CD4-positive, alpha-beta memory T cell (primary cell): ENCODE data around the gene MFAP4. TPM values are rescaled to one million over a fixed set of nuclear protein-coding genes. Genes with fewer than 3 reads are reported as not detected.
A peak's percentile ranks its signal among the peaks of the same experiment; 100 is the strongest.

Experiments used
- CTCF ChIA-PET: fragments of 350-600 bp; sonication (Branson Sonifier 250); formaldehyde crosslinking; loops from one replicate; lab custom pipeline; 2021; ENCODE audit warnings: inconsistent platforms; ENCODE audit not compliant: partially characterized antibody; lab: Charles Lee
- POLR2A ChIA-PET: fragments of 350-600 bp; sonication (Branson Sonifier 250); formaldehyde crosslinking; loops from one replicate; lab custom pipeline; 2021; ENCODE audit not compliant: partially characterized antibody; lab: Charles Lee
- DNase-seq, 5 donors: peaks; one replicate each; pipeline versions ENCODE4 v3.0.0 to v3.0.0-alpha.2; 2020 to 2022; ENCODE audit warnings: mixed read lengths in 1 of 5
- H3K27ac ChIP-seq: one replicate; pipeline ENCODE4 v1.7.0; 2013; ENCODE audit warnings: low read depth, low read length
- H3K27me3 ChIP-seq: 2 replicates; pipeline ENCODE4 v1.7.0; 2013; ENCODE audit warnings: mild to moderate bottlenecking, low read length, moderate library complexity; ENCODE audit not compliant: insufficient read depth
- H3K36me3 ChIP-seq: 2 replicates; pipeline ENCODE4 v1.7.0; 2013; ENCODE audit warnings: mild to moderate bottlenecking, low read length, moderate library complexity; ENCODE audit not compliant: insufficient read depth
- H3K4me1 ChIP-seq: 2 replicates; pipeline ENCODE4 v1.7.0; 2013; ENCODE audit warnings: mild to moderate bottlenecking, low read length, moderate library complexity; ENCODE audit not compliant: insufficient read depth
- H3K4me3 ChIP-seq, 2 donors: one replicate each; pipeline ENCODE4 v1.7.0; 2013; ENCODE audit warnings: low read length in 2 of 2, mild to moderate bottlenecking in 1 of 2
- H3K9me3 ChIP-seq, 2 donors: one replicate each; pipeline ENCODE4 v1.7.0; 2013; ENCODE audit warnings: low read length in 2 of 2, control low read depth in 1 of 2; ENCODE audit not compliant: control insufficient read depth in 1 of 2
- H3K27ac Mint-ChIP-seq, 7 donors: one replicate each; pipeline ENCODE4 v1.8.0; 2020 to 2021; ENCODE audit warnings: mixed read lengths in 7 of 7, mild to moderate bottlenecking in 6 of 7, inconsistent platforms in 3 of 7, moderate library complexity in 3 of 7
- H3K27me3 Mint-ChIP-seq, 2 donors: one replicate each; pipeline ENCODE4 v1.8.0; 2020 to 2021; ENCODE audit warnings: mixed read lengths in 2 of 2
- H3K36me3 Mint-ChIP-seq, 2 donors: one replicate each; pipeline ENCODE4 v1.8.0; 2020 to 2021; ENCODE audit warnings: mixed read lengths in 2 of 2, inconsistent platforms in 1 of 2, mild to moderate bottlenecking in 1 of 2
- H3K4me1 Mint-ChIP-seq, 4 donors: one replicate each; pipeline ENCODE4 v1.8.0; 2020 to 2021; ENCODE audit warnings: mixed read lengths in 4 of 4, mild to moderate bottlenecking in 1 of 4
- H3K4me3 Mint-ChIP-seq, 8 donors: one replicate each; pipeline ENCODE4 v1.8.0; 2020 to 2021; ENCODE audit warnings: mixed read lengths in 8 of 8, mild to moderate bottlenecking in 7 of 8, moderate library complexity in 6 of 8, inconsistent platforms in 3 of 8
- H3K9me3 Mint-ChIP-seq, 8 donors: one replicate each; pipeline ENCODE4 v1.8.0; 2020 to 2021; ENCODE audit warnings: mixed read lengths in 8 of 8, mild to moderate bottlenecking in 5 of 8, inconsistent platforms in 3 of 8, moderate library complexity in 1 of 8
- intact Hi-C: fragments of 100-400 bp; cut with micrococcal nuclease; formaldehyde crosslinking; loops from one replicate; pipeline ENCODE4 v1.15.1; 2023
- polyA plus RNA-seq, 2 donors: library from polyadenylated mRNA; unstranded; fragments of 300-500 nt; fragmentation: Illumina TruSeq; gene quantifications; one replicate each; pipeline ENCODE4 v1.2.3, GENCODE V29; 2021
- total RNA-seq, 2 experiments: library from RNA; stranded (reverse); gene quantifications; one replicate each; pipeline ENCODE4 v1.2.3, GENCODE V29; 2021

The MFAP4 gene
- total and polyA plus RNA-seq, 4 experiments from 2014 or later = not detected

DNA sequence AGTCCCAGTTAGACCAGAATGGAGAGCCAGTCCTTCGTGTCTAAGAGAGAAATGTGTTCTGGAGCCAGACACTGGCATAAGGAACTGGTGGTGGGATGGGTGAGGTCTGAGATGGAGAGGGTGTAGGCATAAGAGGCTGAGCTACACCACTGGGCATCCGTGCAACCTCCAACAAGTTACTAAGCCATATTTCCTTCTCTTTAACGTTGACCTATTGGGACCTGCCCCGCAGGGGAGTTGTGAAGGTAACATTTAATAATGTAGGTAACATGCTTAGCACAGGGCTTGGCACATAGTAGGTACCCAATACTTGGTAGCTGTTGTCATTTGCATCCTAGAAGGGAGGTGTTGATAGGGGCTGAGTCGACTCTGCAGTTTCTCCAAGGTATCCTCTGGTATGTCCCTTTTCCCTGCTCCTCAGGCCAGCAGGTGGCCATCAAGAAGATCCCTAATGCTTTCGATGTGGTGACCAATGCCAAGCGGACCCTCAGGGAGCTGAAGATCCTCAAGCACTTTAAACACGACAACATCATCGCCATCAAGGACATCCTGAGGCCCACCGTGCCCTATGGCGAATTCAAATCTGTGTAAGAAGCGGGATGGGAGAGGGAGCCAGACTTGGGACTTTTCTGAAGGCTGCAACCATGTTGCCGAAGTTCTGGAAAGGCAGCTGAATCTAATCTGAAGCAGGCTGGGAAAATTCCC is 7.5 kb downstream of the MFAP4 start:
- H3K4me1 Mint-ChIP-seq = peaks cover 13 to 42% (median 14%) of the 10 kb centered on the region in 4 donors
- CTCF ChIA-PET = interaction anchor here (2.1 to 3.3 kb wide), 2 partner anchors 16 to 68 kb away, joined by 12 to 30 read pairs; partner anchors contain the start of gene B9D1
- Histone ChIP-seq H3K27ac (no peak overlapping the region), H3K4me3 (no peak overlapping the region), H3K27me3 (no peaks in the 10 kb centered on the region), H3K4me1 (peaks cover 15% of the 10 kb centered on the region), H3K9me3 (no peaks in the 10 kb centered on the region), H3K36me3 (peaks cover 10% of the 10 kb centered on the region)
- intact Hi-C loops = loop anchor here (5.0 to 10.0 kb wide), 3 partner anchors 128 to 525 kb away; partner anchors contain the start of genes ALDH3A2 and PRPSAP2
- peak overlapping the region; percentile 67 to 100 (median 98) for H3K4me3 Mint-ChIP-seq
- H3K27ac Mint-ChIP-seq = peak overlapping the region; percentile 67 to 98 (median 85)
- no peaks in the 10 kb centered on the region for H3K27me3 Mint-ChIP-seq
- peaks cover 27 to 52% of the 10 kb centered on the region in 2 donors for H3K36me3 Mint-ChIP-seq
- H3K9me3 Mint-ChIP-seq = peaks cover 0 to 3% (median 0%) of the 10 kb centered on the region in 8 donors
- POLR2A ChIA-PET = interaction anchor here (2.4 kb wide), 1 partner anchor 14 kb away, joined by 20 read pairs; no protein-coding TSS in a partner anchor
- no peak for DNase-seq

DNA sequence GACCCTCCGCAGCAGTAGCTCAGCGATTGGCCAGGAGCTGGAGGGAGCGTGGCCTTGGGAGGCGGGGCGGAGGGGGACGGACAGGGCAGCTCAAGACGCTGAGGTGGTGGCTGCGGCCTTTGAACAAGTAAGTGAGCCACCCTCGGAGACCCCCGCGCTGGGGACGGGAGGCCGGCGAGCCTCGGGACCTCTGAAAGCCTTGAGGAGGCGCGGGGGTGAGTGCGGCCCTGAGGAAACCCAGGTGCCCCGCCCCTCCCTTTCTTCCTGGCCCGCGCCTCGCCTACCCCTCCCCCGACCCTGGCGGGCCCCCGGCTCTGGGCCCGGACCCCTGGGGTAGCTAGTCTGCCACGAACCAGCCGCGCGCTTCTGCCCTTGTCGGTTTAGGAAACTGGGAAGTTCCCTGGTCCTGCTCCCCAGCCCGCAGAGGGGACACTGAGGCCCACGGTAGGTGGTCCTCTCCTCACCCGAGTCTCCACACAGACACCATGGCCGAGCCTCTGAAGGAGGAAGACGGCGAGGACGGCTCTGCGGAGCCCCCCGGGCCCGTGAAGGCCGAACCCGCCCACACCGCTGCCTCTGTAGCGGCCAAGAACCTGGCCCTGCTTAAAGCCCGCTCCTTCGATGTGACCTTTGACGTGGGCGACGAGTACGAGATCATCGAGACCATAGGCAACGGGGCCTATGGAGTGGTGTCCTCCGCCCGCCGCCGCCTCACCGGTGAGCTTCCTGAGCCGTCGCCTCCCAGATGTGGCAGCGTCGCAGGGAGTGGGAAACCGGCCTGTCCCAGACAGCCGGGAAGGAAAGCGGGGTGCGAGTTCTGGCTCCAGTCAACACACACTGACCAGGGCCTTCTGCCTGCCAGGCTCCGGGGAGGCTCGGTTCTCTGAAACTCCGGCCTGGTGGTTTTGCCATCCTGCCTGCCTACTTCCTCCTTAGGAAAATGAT is 8.3 kb downstream of the MFAP4 start, which contains the start of gene MAPK7:
Gene MAPK7 (plus strand): TSS at position 83 of the 945 bp plus-strand sequence. CDS start 403 bp downstream, at position 486.
- ChIA-PET CTCF (interaction anchor here (0.8 to 3.3 kb wide), 11 partner anchors 9 to 384 kb away, joined by 3 to 84 read pairs (median 5); partner anchors contain the start of gene B9D1), POLR2A (interaction anchor here (0.6 to 2.4 kb wide), 12 partner anchors 8 to 394 kb away, joined by 3 to 47 read pairs (median 4); partner anchors contain the start of genes ALDH3A2 and B9D1)
- H3K27ac ChIP-seq = peak within 1 kb of the TSS; percentile 91
- peak within 1 kb of the TSS; percentile 96 to 98 for H3K4me3 ChIP-seq
- Mint-ChIP-seq H3K27me3 (no peaks in the 10 kb centered on the region), H3K36me3 (peaks cover 22 to 46% of the 10 kb centered on the region in 2 donors), H3K27ac (peak within 1 kb of the TSS; percentile 91 to 99 (median 98)), H3K9me3 (peaks cover 0 to 3% (median 0%) of the 10 kb centered on the region in 8 donors), H3K4me1 (peaks cover 13 to 49% (median 18%) of the 10 kb centered on the region in 4 donors), H3K4me3 (peak within 1 kb of the TSS; percentile 94 to 100 (median 99))
- peaks cover 10% of the 10 kb centered on the region for H3K36me3 ChIP-seq
- no peaks in the 10 kb centered on the region for H3K27me3 ChIP-seq
- H3K9me3 ChIP-seq = no peaks in the 10 kb centered on the region
- DNase-seq = peak in 1 of 5 donors; percentile 25
- peaks cover 15% of the 10 kb centered on the region for H3K4me1 ChIP-seq
- intact Hi-C loops = loop anchor here (1.0 to 10.0 kb wide), 5 partner anchors 8 to 524 kb away; partner anchors contain the start of genes ALDH3A2, B9D1 and PRPSAP2

DNA sequence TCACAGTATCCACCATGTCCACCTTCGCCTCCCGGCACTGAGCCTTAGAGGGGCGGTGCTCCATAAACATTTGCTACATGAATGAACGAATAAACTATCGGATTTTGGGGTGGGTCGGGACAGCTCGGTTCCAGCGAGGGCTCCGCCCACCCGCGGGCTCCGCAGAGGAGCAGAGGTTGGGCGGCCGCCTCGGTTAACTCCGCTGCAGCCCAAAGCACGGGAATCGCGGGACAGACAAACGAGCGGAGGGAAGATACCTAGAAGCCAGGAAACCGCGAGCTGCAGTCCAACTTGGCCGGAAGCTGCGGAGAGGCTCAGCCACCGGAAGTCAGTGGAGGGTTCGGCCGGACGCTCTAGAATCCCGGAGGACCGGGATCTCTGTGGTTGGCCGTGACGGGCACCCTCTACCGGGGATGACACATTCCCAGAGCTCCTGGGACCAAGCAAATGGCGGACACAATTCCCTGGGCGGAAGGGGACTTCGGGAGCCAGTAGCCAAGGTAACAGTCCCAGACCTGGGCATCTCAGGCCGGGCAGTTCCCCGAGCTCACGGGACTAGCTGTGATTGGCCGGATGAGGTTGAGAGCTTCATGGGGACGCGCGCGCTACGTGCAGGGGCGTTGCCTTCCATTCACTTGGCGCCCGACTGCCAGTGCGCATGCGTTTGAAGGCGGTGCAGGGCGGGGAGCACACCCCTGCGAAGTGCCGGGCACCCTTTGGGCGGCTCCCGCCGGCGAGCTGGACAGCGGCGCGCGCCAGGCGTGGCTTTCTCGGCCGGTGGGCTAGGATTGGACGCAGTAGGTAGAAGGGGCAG is 9.2 kb downstream of the MFAP4 start:
- H3K4me1 ChIP-seq = peaks cover 19% of the 10 kb centered on the region

DNA sequence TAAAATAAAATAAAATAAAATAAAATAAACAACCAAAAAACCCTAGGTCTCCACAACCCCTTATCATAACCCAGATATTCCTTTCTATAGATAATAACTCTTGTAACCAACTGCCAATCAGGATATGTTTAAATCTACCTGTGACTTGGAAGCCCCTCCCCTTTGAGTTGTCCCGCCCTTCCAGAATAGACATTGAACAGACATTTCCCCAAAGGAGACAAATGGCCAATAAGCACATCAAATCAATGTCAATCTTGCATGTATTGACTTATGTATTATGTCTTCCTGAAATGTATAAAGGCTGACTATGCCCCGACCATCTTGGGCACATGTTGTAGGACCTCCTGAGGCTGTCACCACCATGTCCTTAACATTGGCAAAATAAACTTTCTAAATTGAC is 10.2 kb downstream of the MFAP4 start:
- POLR2A ChIA-PET = interaction anchor here (1.7 to 2.1 kb wide), 4 partner anchors 8 to 272 kb away, joined by 10 to 47 read pairs (median 19); partner anchors contain the start of genes ALDH3A2 and B9D1
- Mint-ChIP-seq H3K27me3 (no peaks in the 10 kb centered on the region), H3K4me3 (peak overlapping the region; percentile 94 to 100 (median 99)), H3K4me1 (peaks cover 17 to 59% (median 27%) of the 10 kb centered on the region in 4 donors), H3K36me3 (peaks cover 22 to 33% of the 10 kb centered on the region in 2 donors), H3K27ac (peak overlapping the region; percentile 91 to 99 (median 98)), H3K9me3 (peaks cover 0 to 3% (median 0%) of the 10 kb centered on the region in 8 donors)
- H3K36me3 ChIP-seq = peaks cover 10% of the 10 kb centered on the region
- H3K4me3 ChIP-seq = peak overlapping the region; percentile 96 to 98
- no peak for DNase-seq
- CTCF ChIA-PET = interaction anchor here (1.4 to 3.3 kb wide), 3 partner anchors 13 to 92 kb away, joined by 3 to 84 read pairs (median 30); partner anchors contain the start of gene B9D1
- peaks cover 29% of the 10 kb centered on the region for H3K4me1 ChIP-seq
- no peaks in the 10 kb centered on the region for H3K9me3 ChIP-seq
- H3K27ac ChIP-seq = peak overlapping the region; percentile 91
- no peaks in the 10 kb centered on the region for H3K27me3 ChIP-seq
- intact Hi-C loops = loop anchor here (5.0 to 10.0 kb wide), 3 partner anchors 130 to 522 kb away; partner anchors contain the start of genes ALDH3A2 and PRPSAP2

More for the DNA sequence above, 9.2 kb downstream of the MFAP4 start:
- Histone ChIP-seq H3K9me3 (no peaks in the 10 kb centered on the region), H3K27me3 (no peaks in the 10 kb centered on the region), H3K4me3 (peak overlapping the region; percentile 96 to 98), H3K36me3 (peaks cover 10% of the 10 kb centered on the region), H3K27ac (peak overlapping the region; percentile 91)
- POLR2A ChIA-PET = interaction anchor here (0.6 to 2.4 kb wide), 14 partner anchors 8 to 490 kb away, joined by 3 to 47 read pairs (median 4); partner anchors contain the start of genes ALDH3A2, B9D1 and ULK2
- Mint-ChIP-seq H3K27ac (peak overlapping the region; percentile 91 to 99 (median 98)), H3K4me3 (peak overlapping the region; percentile 94 to 100 (median 99)), H3K9me3 (peaks cover 0 to 3% (median 0%) of the 10 kb centered on the region in 8 donors), H3K36me3 (peaks cover 22 to 38% of the 10 kb centered on the region in 2 donors), H3K27me3 (no peaks in the 10 kb centered on the region), H3K4me1 (peaks cover 12 to 49% (median 18%) of the 10 kb centered on the region in 4 donors)
- CTCF ChIA-PET = interaction anchor here (0.7 to 3.3 kb wide), 12 partner anchors 8 to 385 kb away, joined by 3 to 84 read pairs (median 4); partner anchors contain the start of genes ALDH3A2 and B9D1
- peak; percentile 94 to 96 (median 95) for DNase-seq
- intact Hi-C loops = loop anchor here (1.0 to 10.0 kb wide), 5 partner anchors 8 to 523 kb away; partner anchors contain the start of genes ALDH3A2, B9D1 and PRPSAP2

DNA sequence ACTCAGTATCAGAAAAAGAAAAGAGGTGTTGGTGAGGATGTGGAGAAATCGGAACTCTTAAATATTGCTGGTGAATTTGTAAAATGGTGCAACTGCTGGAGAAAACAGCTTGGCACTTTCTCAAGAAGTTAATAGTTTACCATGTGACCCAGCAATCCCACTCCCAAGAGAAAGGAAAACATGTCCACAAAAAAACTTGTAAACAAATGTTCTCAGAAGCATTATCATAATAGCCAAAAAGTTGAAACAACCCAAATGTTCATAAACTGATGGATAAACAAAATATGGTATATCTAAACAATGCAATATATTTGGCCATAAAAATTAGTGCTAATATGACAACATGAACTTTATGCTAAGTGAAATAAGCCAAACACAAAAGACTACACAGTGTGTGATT is 11.3 kb downstream of the MFAP4 start:
- intact Hi-C loops = loop anchor here (5.0 to 10.0 kb wide), 3 partner anchors 132 to 521 kb away; partner anchors contain the start of genes ALDH3A2 and PRPSAP2
- Histone ChIP-seq H3K9me3 (no peaks in the 10 kb centered on the region), H3K36me3 (peaks cover 8% of the 10 kb centered on the region), H3K4me3 (no peak overlapping the region), H3K4me1 (peaks cover 40% of the 10 kb centered on the region), H3K27ac (no peak overlapping the region), H3K27me3 (no peaks in the 10 kb centered on the region)
- peaks cover 0 to 3% (median 0%) of the 10 kb centered on the region in 8 donors for H3K9me3 Mint-ChIP-seq
- peak overlapping the region in 4 of 8 donors; percentile 33 to 54 (median 44) for H3K4me3 Mint-ChIP-seq
- peak overlapping the region in 2 of 7 donors; percentile 37 to 46 for H3K27ac Mint-ChIP-seq
- no peaks in the 10 kb centered on the region for H3K27me3 Mint-ChIP-seq
- DNase-seq = no peak
- peaks cover 15 to 26% of the 10 kb centered on the region in 2 donors for H3K36me3 Mint-ChIP-seq
- H3K4me1 Mint-ChIP-seq = peaks cover 25 to 68% (median 37%) of the 10 kb centered on the region in 4 donors
- ChIA-PET CTCF (interaction anchor here (1.3 kb wide), 1 partner anchor 13 kb away, joined by 5 read pairs; the partner anchor contains the start of gene B9D1), POLR2A (no interaction called here)
